Stimulated activated CD8-positive, alpha-beta memory T cell treated with anti-CD3 and anti-CD28 coated beads, Interleukin-4, amount 100 ng/mL, for 1 hour (primary cell): ENCODE measurements around the gene SNAPC5.
"Not testable (repeated sequence)": the region's sequence is repeated elsewhere in the genome, so short reads cannot be mapped to it uniquely, and the experiment has no call there.

Experiments used
- DNase-seq, 2 donors: peaks; one replicate each; pipeline ENCODE4 v3.0.0-alpha.2; 2020; ENCODE audit warnings: low read depth in 2 of 2, low spot score in 1 of 2

The SNAPC5 gene

GRCh38 chr15:66497502-66498455, at the start of gene SNAPC5:
TSS of gene SNAPC5 (minus strand) at chr15:66497762. CDS start at chr15:66497731, 31 bp downstream.
- peak; percentile 95 for DNase-seq

GRCh38 chr15:66545255-66545654, 47.7 kb upstream of the SNAPC5 start:
- DNase-seq = no peak

- DNase-seq = no peak
Observed at GRCh38 chr15:66542896-66543295, 45.3 kb upstream of the SNAPC5 start.

- no peak for DNase-seq
Observed at GRCh38 chr15:66535056-66535455, 37.5 kb upstream of the SNAPC5 start.

GRCh38 chr15:66524838-66525237, 27.3 kb upstream of the SNAPC5 start:
- no peak for DNase-seq

- no peak for DNase-seq
Observed at GRCh38 chr15:66523926-66524325, 26.4 kb upstream of the SNAPC5 start.

- DNase-seq = no peak
Observed at GRCh38 chr15:66515901-66516322, 18.4 kb upstream of the SNAPC5 start.

GRCh38 chr15:66514586-66514985, 17.0 kb upstream of the SNAPC5 start:
- no peak for DNase-seq

- no peak for DNase-seq
Observed at GRCh38 chr15:66508293-66508883, 10.8 kb upstream of the SNAPC5 start.

- no peak for DNase-seq
Observed at GRCh38 chr15:66505818-66506217, 8.3 kb upstream of the SNAPC5 start.

- DNase-seq = no peak
Observed at GRCh38 chr15:66505430-66505811, 7.9 kb upstream of the SNAPC5 start.

- DNase-seq = peak; percentile 44 to 60
Observed at GRCh38 chr15:66504563-66505429, 7.2 kb upstream of the SNAPC5 start, which contains the start of the genes RPL4 and ZWILCH. TSS of gene RPL4 (minus strand) at chr15:66504855. CDS start at chr15:66504790, 65 bp downstream. TSS of gene ZWILCH (plus strand) at chr15:66505326. CDS start at chr15:66505339, 13 bp downstream.

- DNase-seq = no peak
Observed at GRCh38 chr15:66503780-66504562, 6.4 kb upstream of the SNAPC5 start.

GRCh38 chr15:66503041-66503648, 5.6 kb upstream of the SNAPC5 start:
- not testable (repeated sequence) for DNase-seq

- no peak for DNase-seq
Observed at GRCh38 chr15:66502491-66502890, 4.9 kb upstream of the SNAPC5 start.

GRCh38 chr15:66500346-66500745, 2.8 kb upstream of the SNAPC5 start:
- DNase-seq = not testable (repeated sequence)

GRCh38 chr15:66498501-66499386, 1.2 kb upstream of the SNAPC5 start:
- DNase-seq = no peak

- no peak for DNase-seq
Observed at GRCh38 chr15:66496951-66497501, 536 bp downstream of the SNAPC5 start.

GRCh38 chr15:66494262-66494661, 3.3 kb downstream of the SNAPC5 start:
- DNase-seq = no peak
